GM12801 (cell line): ENCODE data around the gene MAP1S.

Source experiments
- CTCF ChIP-seq: IDR thresholded peaks from one replicate; pipeline ENCODE4 v1.5.1; 2011; ENCODE audit warnings: control low read depth; ENCODE audit not compliant: insufficient read length; ENCODE audit errors: extremely low read depth

MAP1S gene

GRCh38 chr19:17761148-17761547, 41.9 kb downstream of the MAP1S start:
- TF ChIP-seq CTCF: no peak

- no peak for TF ChIP-seq CTCF
These were observed 43.4 kb downstream of the MAP1S start for GRCh38 chr19:17762505-17763229.

- no peak for TF ChIP-seq CTCF
These were observed 45.1 kb downstream of the MAP1S start for GRCh38 chr19:17764348-17764747.

DNA sequence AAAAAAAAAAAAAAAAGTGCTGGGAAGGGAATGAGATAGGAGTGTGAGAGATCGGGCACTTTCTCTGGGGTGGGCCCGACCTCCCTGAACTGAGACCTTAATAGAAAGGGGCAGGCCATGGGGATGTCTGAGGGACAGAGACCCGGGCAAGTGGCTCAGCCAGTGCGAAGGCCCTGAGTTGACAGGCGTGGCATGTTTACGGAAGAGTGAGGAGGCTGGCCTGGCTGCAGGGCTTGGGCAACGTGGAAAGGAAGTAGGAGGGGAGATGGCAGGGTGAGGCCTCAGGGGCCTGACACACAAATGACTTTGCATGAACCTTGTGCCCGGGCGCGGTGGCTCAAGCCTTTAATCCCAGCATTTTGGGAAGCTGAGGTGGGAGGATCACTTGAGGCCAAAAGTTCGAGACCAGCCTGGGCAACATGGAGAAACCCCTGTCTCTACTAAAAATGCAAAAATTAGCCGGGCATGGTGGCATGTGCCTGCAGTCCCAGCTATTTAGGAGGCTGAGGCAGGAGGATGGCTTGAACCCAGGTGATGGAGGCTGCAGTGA, 45.9 kb downstream of the MAP1S start:
- no peak for TF ChIP-seq CTCF

- TF ChIP-seq CTCF: peak; percentile 24
These were observed 47.4 kb downstream of the MAP1S start for GRCh38 chr19:17766543-17767131.

- no peak for TF ChIP-seq CTCF
These were observed 48.3 kb downstream of the MAP1S start for GRCh38 chr19:17767559-17767958.

- no peak for TF ChIP-seq CTCF
These were observed 51.3 kb downstream of the MAP1S start for GRCh38 chr19:17770613-17771012.
